ENCODE measurements around the gene C7orf57. TPM values are rescaled to one million over a fixed set of nuclear protein-coding genes. Genes with fewer than 3 reads are reported as not detected.

C7orf57 gene
- total RNA-seq, 1 experiment from 2014 or later = 0.15 TPM

GRCh38 chr7:48041653-48041970 lies 6.3 kb downstream of the C7orf57 start:
- peaks cover 0 to 8% of the 10 kb centered on the region in 2 experiments; a peak in 1 of 4 replicates for H3K4me1 ChIP-seq (ENCODE audit: control insufficient read depth in 1 of 2, insufficient read depth in 2 of 2, low read length in 2 of 2)
- no peak overlapping the region for H3K27ac ChIP-seq (ENCODE audit: low read depth, low read length)
- no TSS peak for BruUV-seq (replicated peaks)
- intact Hi-C loops (cut with micrococcal nuclease) = no loop called here
- POLR2A ChIA-PET = no interaction called here
- no peaks in the 10 kb centered on the region for H3K27me3 ChIP-seq (ENCODE audit: insufficient read depth, low read length)
- no peak overlapping the region for H3K4me3 ChIP-seq (replicated peaks in 1 of 2; ENCODE audit: low read depth in 1 of 2, low read length in 2 of 2)
- no peaks in the 10 kb centered on the region for H3K79me2 ChIP-seq (ENCODE audit: insufficient read depth, low read length)
- no peaks in the 10 kb centered on the region for H3K9me2 ChIP-seq (ENCODE audit: insufficient read depth)
- no peak overlapping the region for H3K9ac ChIP-seq (ENCODE audit: low read length)
- no peak overlapping the region for H2AFZ ChIP-seq (ENCODE audit: low read depth, low read length, poor library complexity, severe bottlenecking)
- no peak overlapping the region for H3K4me2 ChIP-seq (ENCODE audit: low read length)
- CTCF ChIA-PET = no interaction called here
- H3K36me3 ChIP-seq (ENCODE audit: control insufficient read depth in 1 of 2, insufficient read depth in 2 of 2, low read length in 2 of 2) = no peaks in the 10 kb centered on the region
- RAD21 ChIA-PET (ENCODE audit: low non-redundant PET in 1 of 2, low total read pairs in 2 of 2, uncharacterized antibody in 2 of 2, unreplicated experiment in 2 of 2) = no interaction called here
- DNase-seq (ENCODE audit: low read depth, low spot score) = no peak
- H4K20me1 ChIP-seq (ENCODE audit: insufficient read depth) = no peaks in the 10 kb centered on the region
- no peak for TF ChIP-seq ATF3 (IDR thresholded peaks at IDR 0.05)
- TF ChIP-seq FOSL1 (IDR thresholded peaks at IDR 0.05; ENCODE audit: low read depth) = no peak
- TF ChIP-seq JUND (IDR thresholded peaks at IDR 0.05) = no peak
- no peak for TF ChIP-seq ZNF274 (IDR thresholded peaks at IDR 0.05; ENCODE audit: low read depth, low read length)
- TF ChIP-seq SP1 (IDR thresholded peaks at IDR 0.05; ENCODE audit: low read depth) = no peak
- ATAC-seq = no peak
- no peaks in the 10 kb centered on the region for H3K9me3 ChIP-seq (ENCODE audit: control insufficient read depth in 1 of 2, insufficient read depth in 1 of 2, low read depth in 1 of 2, low read length in 2 of 2)

- Histone ChIP-seq H3K79me2 (ENCODE audit: insufficient read depth, low read length) (no peaks in the 10 kb centered on the region), H3K9me2 (ENCODE audit: insufficient read depth) (no peaks in the 10 kb centered on the region), H3K9ac (ENCODE audit: low read length) (no peak overlapping the region), H4K20me1 (ENCODE audit: insufficient read depth) (no peaks in the 10 kb centered on the region), H3K27ac (ENCODE audit: low read depth, low read length) (no peak overlapping the region), H2AFZ (ENCODE audit: low read depth, low read length, poor library complexity, severe bottlenecking) (no peak overlapping the region), H3K9me3 (ENCODE audit: control insufficient read depth in 1 of 2, insufficient read depth in 1 of 2, low read depth in 1 of 2, low read length in 2 of 2) (no peaks in the 10 kb centered on the region), H3K4me3 (replicated peaks in 1 of 2; ENCODE audit: low read depth in 1 of 2, low read length in 2 of 2) (no peak overlapping the region), H3K4me1 (ENCODE audit: control insufficient read depth in 1 of 2, insufficient read depth in 2 of 2, low read length in 2 of 2) (peaks cover 0 to 8% of the 10 kb centered on the region in 2 experiments; a peak in 1 of 4 replicates), H3K27me3 (ENCODE audit: insufficient read depth, low read length) (no peaks in the 10 kb centered on the region), H3K4me2 (ENCODE audit: low read length) (no peak overlapping the region), H3K36me3 (ENCODE audit: control insufficient read depth in 1 of 2, insufficient read depth in 2 of 2, low read length in 2 of 2) (no peaks in the 10 kb centered on the region)
- ChIA-PET CTCF (no interaction called here), POLR2A (no interaction called here), RAD21 (ENCODE audit: low non-redundant PET in 1 of 2, low total read pairs in 2 of 2, uncharacterized antibody in 2 of 2, unreplicated experiment in 2 of 2) (no interaction called here)
- BruUV-seq (replicated peaks) = no TSS peak
- intact Hi-C loops (cut with micrococcal nuclease) = no loop called here
- no peak for DNase-seq (ENCODE audit: low read depth, low spot score)
- no peak for TF ChIP-seq ZNF274 (IDR thresholded peaks at IDR 0.05; ENCODE audit: low read depth, low read length)
- TF ChIP-seq SRF (IDR thresholded peaks at IDR 0.05; ENCODE audit: low read depth) = no peak
- TF ChIP-seq SIN3A (IDR thresholded peaks at IDR 0.05; ENCODE audit: low read depth) = no peak
- no peak for TF ChIP-seq FOSL1 (IDR thresholded peaks at IDR 0.05; ENCODE audit: low read depth)
- no peak for ATAC-seq
Observed at GRCh38 chr7:48042216-48042615, 6.9 kb downstream of the C7orf57 start.

Data from HCT116 (cell line).